Measurements from ENCODE around the gene PORCN.
"Not testable (repeated sequence)": the region's sequence is repeated elsewhere in the genome, so short reads cannot be mapped to it uniquely, and the experiment has no call there.

PORCN gene

GRCh38 chrX:48523682-48524081, 14.9 kb downstream of the PORCN start:
- Mint-ChIP-seq H3K36me3 (peaks cover 36% of the 10 kb centered on the region), H3K27me3 (no peaks in the 10 kb centered on the region), H3K4me3 (peak overlapping the region; percentile 92), H3K4me1 (peaks cover 54% of the 10 kb centered on the region), H3K27ac (peak overlapping the region; percentile 79), H3K9me3 (no peaks in the 10 kb centered on the region)
- CTCF ChIA-PET: no interaction called here
- no peak for DNase-seq

GRCh38 chrX:48525853-48526252, 17.1 kb downstream of the PORCN start:
- CTCF ChIA-PET, DNase-seq, H3K9me3 Mint-ChIP-seq, H3K27me3 Mint-ChIP-seq, H3K27ac Mint-ChIP-seq, H3K4me3 Mint-ChIP-seq: not testable (repeated sequence)
- H3K4me1 Mint-ChIP-seq: peaks cover 38% of the 10 kb centered on the region
- H3K36me3 Mint-ChIP-seq: peaks cover 42% of the 10 kb centered on the region

GRCh38 chrX:48530736-48531135, 21.9 kb downstream of the PORCN start:
- no peak overlapping the region for H3K4me3 Mint-ChIP-seq
- DNase-seq: no peak
- peaks cover 30% of the 10 kb centered on the region for H3K4me1 Mint-ChIP-seq
- H3K9me3 Mint-ChIP-seq: no peaks in the 10 kb centered on the region
- no peaks in the 10 kb centered on the region for H3K27me3 Mint-ChIP-seq
- peak overlapping the region; percentile 55 for H3K27ac Mint-ChIP-seq
- CTCF ChIA-PET: no interaction called here
- peaks cover 40% of the 10 kb centered on the region for H3K36me3 Mint-ChIP-seq

GRCh38 chrX:48531358-48531959, 22.7 kb downstream of the PORCN start:
- DNase-seq: no peak
- CTCF ChIA-PET: no interaction called here
- no peaks in the 10 kb centered on the region for H3K27me3 Mint-ChIP-seq
- no peaks in the 10 kb centered on the region for H3K9me3 Mint-ChIP-seq
- H3K4me1 Mint-ChIP-seq: peaks cover 23% of the 10 kb centered on the region
- no peak overlapping the region for H3K4me3 Mint-ChIP-seq
- H3K36me3 Mint-ChIP-seq: peaks cover 35% of the 10 kb centered on the region
- peak overlapping the region; percentile 89 for H3K27ac Mint-ChIP-seq

GRCh38 chrX:48532161-48532560, 23.4 kb downstream of the PORCN start:
- Mint-ChIP-seq H3K4me1 (peaks cover 19% of the 10 kb centered on the region), H3K9me3 (no peaks in the 10 kb centered on the region), H3K27ac (peak overlapping the region; percentile 89), H3K27me3 (no peaks in the 10 kb centered on the region), H3K36me3 (peaks cover 30% of the 10 kb centered on the region), H3K4me3 (no peak overlapping the region)
- CTCF ChIA-PET: no interaction called here
- no peak for DNase-seq

GRCh38 chrX:48533165-48533564, 24.4 kb downstream of the PORCN start:
- Mint-ChIP-seq H3K4me3 (no peak overlapping the region), H3K36me3 (peaks cover 23% of the 10 kb centered on the region), H3K27ac (no peak overlapping the region), H3K9me3 (no peaks in the 10 kb centered on the region), H3K4me1 (peaks cover 20% of the 10 kb centered on the region), H3K27me3 (no peaks in the 10 kb centered on the region)
- DNase-seq: no peak
- CTCF ChIA-PET: no interaction called here

GRCh38 chrX:48538641-48539344, 30.0 kb downstream of the PORCN start:
- H3K4me3 Mint-ChIP-seq: peak overlapping the region; percentile 88
- H3K27ac Mint-ChIP-seq: peak overlapping the region; percentile 99
- H3K9me3 Mint-ChIP-seq: no peaks in the 10 kb centered on the region
- H3K4me1 Mint-ChIP-seq: peaks cover 24% of the 10 kb centered on the region
- DNase-seq: no peak
- H3K36me3 Mint-ChIP-seq: peaks cover 10% of the 10 kb centered on the region
- CTCF ChIA-PET: interaction anchor here (0.8 to 2.1 kb wide), 5 partner anchors 17 to 71 kb away, joined by 3 to 9 read pairs (median 5); partner anchors contain the start of genes EBP and RBM3
- no peaks in the 10 kb centered on the region for H3K27me3 Mint-ChIP-seq

- CTCF ChIA-PET: interaction anchor here (0.8 to 2.1 kb wide), 5 partner anchors 18 to 72 kb away, joined by 3 to 9 read pairs (median 5); partner anchors contain the start of genes EBP and RBM3
- Mint-ChIP-seq H3K4me3 (peak within 1 kb of the TSS; percentile 88), H3K36me3 (peaks cover 12% of the 10 kb centered on the region), H3K27ac (peak within 1 kb of the TSS; percentile 99), H3K4me1 (peaks cover 24% of the 10 kb centered on the region), H3K9me3 (no peaks in the 10 kb centered on the region), H3K27me3 (no peaks in the 10 kb centered on the region)
- DNase-seq: peak; percentile 98
Observed at GRCh38 chrX:48539345-48540027, 30.7 kb downstream of the PORCN start, which contains the start of gene TBC1D25. Gene TBC1D25 (plus strand): TSS chrX:48539714. CDS start chrX:48539798, 84 bp downstream.

GRCh38 chrX:48540028-48540375, 31.2 kb downstream of the PORCN start:
- no peaks in the 10 kb centered on the region for H3K9me3 Mint-ChIP-seq
- H3K36me3 Mint-ChIP-seq: peaks cover 13% of the 10 kb centered on the region
- CTCF ChIA-PET: interaction anchor here (0.8 to 2.1 kb wide), 6 partner anchors 10 to 73 kb away, joined by 3 to 9 read pairs (median 5); partner anchors contain the start of genes EBP and RBM3
- peak; percentile 72 for DNase-seq
- H3K4me3 Mint-ChIP-seq: peak overlapping the region; percentile 88
- peak overlapping the region; percentile 99 for H3K27ac Mint-ChIP-seq
- no peaks in the 10 kb centered on the region for H3K27me3 Mint-ChIP-seq
- H3K4me1 Mint-ChIP-seq: peaks cover 24% of the 10 kb centered on the region

- Mint-ChIP-seq H3K27ac (peak overlapping the region; percentile 99), H3K4me1 (peaks cover 24% of the 10 kb centered on the region), H3K27me3 (no peaks in the 10 kb centered on the region), H3K9me3 (no peaks in the 10 kb centered on the region), H3K4me3 (peak overlapping the region; percentile 88), H3K36me3 (peaks cover 15% of the 10 kb centered on the region)
- CTCF ChIA-PET: interaction anchor here (1.3 to 1.6 kb wide), 3 partner anchors 10 to 73 kb away, joined by 3 to 6 read pairs (median 5); partner anchors contain the start of gene RBM3
- DNase-seq: no peak
Observed at GRCh38 chrX:48540480-48540879, 31.7 kb downstream of the PORCN start.

GRCh38 chrX:48541140-48541814, 32.5 kb downstream of the PORCN start:
- H3K27me3 Mint-ChIP-seq: no peaks in the 10 kb centered on the region
- H3K4me1 Mint-ChIP-seq: peaks cover 24% of the 10 kb centered on the region
- no peak for DNase-seq
- peak overlapping the region; percentile 99 for H3K27ac Mint-ChIP-seq
- peak overlapping the region; percentile 88 for H3K4me3 Mint-ChIP-seq
- H3K9me3 Mint-ChIP-seq: no peaks in the 10 kb centered on the region
- CTCF ChIA-PET: interaction anchor here (1.3 kb wide), 1 partner anchor 9 kb away, joined by 3 read pairs; no protein-coding TSS in a partner anchor
- peaks cover 17% of the 10 kb centered on the region for H3K36me3 Mint-ChIP-seq

- Mint-ChIP-seq H3K4me3 (no peak overlapping the region), H3K4me1 (no peaks in the 10 kb centered on the region), H3K36me3 (peaks cover 21% of the 10 kb centered on the region), H3K9me3 (no peaks in the 10 kb centered on the region), H3K27ac (no peak overlapping the region), H3K27me3 (no peaks in the 10 kb centered on the region)
- DNase-seq: no peak
- CTCF ChIA-PET: no interaction called here
Observed at GRCh38 chrX:48548871-48549270, 40.1 kb downstream of the PORCN start.

- peaks cover 23% of the 10 kb centered on the region for H3K36me3 Mint-ChIP-seq
- DNase-seq, H3K27me3 Mint-ChIP-seq, H3K9me3 Mint-ChIP-seq, H3K4me3 Mint-ChIP-seq, H3K4me1 Mint-ChIP-seq, CTCF ChIA-PET, H3K27ac Mint-ChIP-seq: not testable (repeated sequence)
Observed at GRCh38 chrX:48555731-48556325, 47.0 kb downstream of the PORCN start.

- H3K27ac Mint-ChIP-seq: no peak overlapping the region
- H3K36me3 Mint-ChIP-seq: peaks cover 19% of the 10 kb centered on the region
- no peak for DNase-seq
- H3K9me3 Mint-ChIP-seq: no peaks in the 10 kb centered on the region
- CTCF ChIA-PET: no interaction called here
- H3K4me1 Mint-ChIP-seq: no peaks in the 10 kb centered on the region
- no peak overlapping the region for H3K4me3 Mint-ChIP-seq
- no peaks in the 10 kb centered on the region for H3K27me3 Mint-ChIP-seq
Observed at GRCh38 chrX:48558271-48558670, 49.5 kb downstream of the PORCN start.

Data from activated naive CD4-positive, alpha-beta T cell treated with anti-CD3 and anti-CD28 coated beads, Interleukin-2, amount 10 ng/mL, durations not matched to agents 7 days and 5 days (primary cell).